HepG2 (cell line): ENCODE measurements around the gene DNAAF6. TPM values are rescaled to one million over a fixed set of nuclear protein-coding genes. Genes with fewer than 3 reads are reported as not detected.

ENCODE experiments used
- CTCF ChIP-seq: sonication (generic); formaldehyde crosslinking; IDR thresholded peaks from 2 replicates; pipeline ENCODE4 v1.5.0; 2020; ENCODE audit warnings: mild to moderate bottlenecking, missing genetic modification reagents, moderate library complexity
- FOSL2 ChIP-seq: sonication (generic); formaldehyde crosslinking; IDR thresholded peaks from 2 replicates; pipeline ENCODE4 v1.4.0; 2020; ENCODE audit warnings: missing genetic modification reagents
- HMGXB4 ChIP-seq, 2 experiments: sonication (generic) in 1 of 2; formaldehyde crosslinking in 1 of 2; IDR thresholded peaks; 2 replicates each; pipeline versions ENCODE4 v1.4.0 to v1.6.1; 2018 to 2020; ENCODE audit warnings: missing genetic modification reagents in 2 of 2, borderline replicate concordance in 1 of 2, low read depth in 1 of 2, mild to moderate bottlenecking in 1 of 2, missing biosample characterization in 1 of 2
- IKZF5 ChIP-seq: IDR thresholded peaks from 2 replicates; pipeline ENCODE4 v1.6.1; 2018; ENCODE audit warnings: missing genetic modification reagents, mild to moderate bottlenecking, missing compliant biosample characterization
- MIER3 ChIP-seq: IDR thresholded peaks from 2 replicates; pipeline ENCODE4 v1.6.1; 2016; ENCODE audit warnings: missing compliant biosample characterization, borderline replicate concordance
- MXD4 ChIP-seq: IDR thresholded peaks from 2 replicates; pipeline ENCODE4 v1.6.1; 2016; ENCODE audit warnings: mild to moderate bottlenecking, missing biosample characterization, missing genetic modification reagents
- PHB2 ChIP-seq: fragments of 450-650 bp; IDR thresholded peaks from 2 replicates; pipeline ENCODE4 v1.6.1; 2018; ENCODE audit not compliant: partially characterized antibody
- RNF2 ChIP-seq: fragments of 450-650 bp; conservative IDR thresholded peaks from 2 replicates; pipeline ENCODE4 v1.6.1; 2016; ENCODE audit warnings: low read depth
- ZMYM4 ChIP-seq: sonication (generic); formaldehyde crosslinking; IDR thresholded peaks from 2 replicates; pipeline ENCODE4 v1.8.1; 2023; ENCODE audit warnings: mild to moderate bottlenecking, missing genetic modification reagents
- ZNF180 ChIP-seq: sonication (generic); formaldehyde crosslinking; IDR thresholded peaks from 2 replicates; pipeline ENCODE4 v1.4.0; 2020; ENCODE audit warnings: low read depth, missing genetic modification reagents, borderline replicate concordance
- ZNF292 ChIP-seq: sonication (generic); formaldehyde crosslinking; IDR thresholded peaks from 2 replicates; pipeline ENCODE4 v1.8.1; 2022; ENCODE audit warnings: mild to moderate bottlenecking, low read depth, missing genetic modification reagents, borderline replicate concordance
- ZNF564 ChIP-seq: sonication (generic); formaldehyde crosslinking; IDR thresholded peaks from 2 replicates; pipeline ENCODE4 v1.8.1; 2023; ENCODE audit warnings: mild to moderate bottlenecking, missing genetic modification reagents
- ZNF747 ChIP-seq: sonication (generic); formaldehyde crosslinking; IDR thresholded peaks from 2 replicates; pipeline ENCODE4 v1.8.1; 2023; ENCODE audit warnings: missing genetic modification reagents, mild to moderate bottlenecking, borderline replicate concordance
- ZNF800 ChIP-seq: sonication (generic); formaldehyde crosslinking; IDR thresholded peaks from 2 replicates; pipeline ENCODE4 v1.4.0; 2020; ENCODE audit warnings: missing genetic modification reagents
- polyA plus RNA-seq, 8 experiments: library from polyadenylated mRNA; depleted of rRNA in 3 of 8; stranded (reverse) in 7 of 8; unstranded in 1 of 8; fragments of >200 nt; fragmentation: Illumina TruSeq in 4 of 8; extraction: Trizol in 4 of 8; gene quantifications; 2 replicates each; pipeline versions ENCODE4 v1.2.1 to v1.2.3, GENCODE V29; 2011 to 2016; ENCODE audit warnings: low read depth in 4 of 8, missing spikeins in 1 of 8, mixed read lengths in 1 of 8; ENCODE audit not compliant: insufficient read depth in 1 of 8
- total RNA-seq, 5 experiments: library from RNA; depleted of rRNA; stranded (reverse); fragments of >200 nt; fragmentation: Illumina TruSeq; extraction: Trizol; gene quantifications; 2 replicates each; pipeline ENCODE4 v1.2.3, GENCODE V29; 2016; ENCODE audit warnings: low read depth in 1 of 5
- TF ChIP-seq, protein P1 (sequence below): IDR thresholded peaks from 2 replicates; pipeline ENCODE4 v1.6.1; 2012; ENCODE audit warnings: inconsistent platforms
- TF ChIP-seq, protein P2 (sequence below): sonication (generic); formaldehyde crosslinking; IDR thresholded peaks from 2 replicates; pipeline ENCODE4 v1.5.1; 2020; ENCODE audit warnings: mild to moderate bottlenecking, missing genetic modification reagents, moderate library complexity
- TF ChIP-seq, protein P3 (sequence below): IDR thresholded peaks from 2 replicates; pipeline ENCODE4 v1.6.1; 2016; ENCODE audit warnings: missing compliant biosample characterization, missing genetic modification reagents, borderline replicate concordance

The DNAAF6 gene
- total and polyA plus RNA-seq, 2 of the 13 experiments (the other 11 are each of a cell fraction or from before 2014, with no cell fraction given): not detected

DNA sequence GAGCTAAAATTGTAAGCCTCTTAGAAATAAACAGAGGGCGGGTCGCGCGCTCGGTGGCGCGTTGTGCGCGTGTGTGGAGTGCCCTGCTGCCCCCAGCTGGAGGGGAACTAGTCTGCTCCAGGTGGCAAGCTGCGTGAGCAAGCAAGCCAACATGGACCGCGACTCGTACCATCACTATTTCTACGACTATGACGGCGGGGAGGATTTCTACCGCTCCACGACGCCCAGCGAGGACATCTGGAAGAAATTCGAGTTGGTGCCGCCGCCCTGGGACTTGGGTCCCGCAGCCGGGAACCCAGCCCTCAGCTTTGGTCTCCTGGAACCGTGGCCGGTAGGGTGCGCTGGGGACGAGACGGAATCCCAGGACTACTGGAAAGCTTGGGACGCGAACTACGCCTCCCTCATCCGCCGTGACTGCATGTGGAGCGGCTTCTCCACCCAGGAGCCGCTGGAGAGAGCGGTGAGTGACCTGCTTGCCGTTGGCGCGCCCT, 66.1 kb downstream of the DNAAF6 start (continued):
- TF ChIP-seq HMGXB4 (CRISPR knock-in tag; IDR thresholded peaks at IDR 0.05; ENCODE audit: borderline replicate concordance in 1 of 2, low read depth in 1 of 2) (0 out of 4 replicates have a peak, but pooled peaks of 1 of the 2 experiments have one; percentile 28), CTCF (CRISPR knock-in tag) (peak; percentile 63), ZNF747 (CRISPR knock-in tag) (no peak), MIER3 (CRISPR knock-in tag) (no peak), RNF2 (no peak), FOSL2 (CRISPR knock-in tag) (no peak), MXD4 (CRISPR knock-in tag) (no peak), PHB2 (no peak), ZMYM4 (CRISPR knock-in tag) (0 out of 2 replicates have a peak, but pooled peaks have one; percentile 20), IKZF5 (CRISPR knock-in tag) (no peak), ZNF564 (CRISPR knock-in tag) (no peak), ZNF180 (CRISPR knock-in tag) (no peak), ZNF292 (CRISPR knock-in tag) (no peak), ZNF800 (CRISPR knock-in tag) (0 out of 2 replicates have a peak, but pooled peaks have one; percentile 49)
- TF ChIP-seq, protein P1, sequence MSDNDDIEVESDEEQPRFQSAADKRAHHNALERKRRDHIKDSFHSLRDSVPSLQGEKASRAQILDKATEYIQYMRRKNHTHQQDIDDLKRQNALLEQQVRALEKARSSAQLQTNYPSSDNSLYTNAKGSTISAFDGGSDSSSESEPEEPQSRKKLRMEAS: no peak
- TF ChIP-seq, protein P2, sequence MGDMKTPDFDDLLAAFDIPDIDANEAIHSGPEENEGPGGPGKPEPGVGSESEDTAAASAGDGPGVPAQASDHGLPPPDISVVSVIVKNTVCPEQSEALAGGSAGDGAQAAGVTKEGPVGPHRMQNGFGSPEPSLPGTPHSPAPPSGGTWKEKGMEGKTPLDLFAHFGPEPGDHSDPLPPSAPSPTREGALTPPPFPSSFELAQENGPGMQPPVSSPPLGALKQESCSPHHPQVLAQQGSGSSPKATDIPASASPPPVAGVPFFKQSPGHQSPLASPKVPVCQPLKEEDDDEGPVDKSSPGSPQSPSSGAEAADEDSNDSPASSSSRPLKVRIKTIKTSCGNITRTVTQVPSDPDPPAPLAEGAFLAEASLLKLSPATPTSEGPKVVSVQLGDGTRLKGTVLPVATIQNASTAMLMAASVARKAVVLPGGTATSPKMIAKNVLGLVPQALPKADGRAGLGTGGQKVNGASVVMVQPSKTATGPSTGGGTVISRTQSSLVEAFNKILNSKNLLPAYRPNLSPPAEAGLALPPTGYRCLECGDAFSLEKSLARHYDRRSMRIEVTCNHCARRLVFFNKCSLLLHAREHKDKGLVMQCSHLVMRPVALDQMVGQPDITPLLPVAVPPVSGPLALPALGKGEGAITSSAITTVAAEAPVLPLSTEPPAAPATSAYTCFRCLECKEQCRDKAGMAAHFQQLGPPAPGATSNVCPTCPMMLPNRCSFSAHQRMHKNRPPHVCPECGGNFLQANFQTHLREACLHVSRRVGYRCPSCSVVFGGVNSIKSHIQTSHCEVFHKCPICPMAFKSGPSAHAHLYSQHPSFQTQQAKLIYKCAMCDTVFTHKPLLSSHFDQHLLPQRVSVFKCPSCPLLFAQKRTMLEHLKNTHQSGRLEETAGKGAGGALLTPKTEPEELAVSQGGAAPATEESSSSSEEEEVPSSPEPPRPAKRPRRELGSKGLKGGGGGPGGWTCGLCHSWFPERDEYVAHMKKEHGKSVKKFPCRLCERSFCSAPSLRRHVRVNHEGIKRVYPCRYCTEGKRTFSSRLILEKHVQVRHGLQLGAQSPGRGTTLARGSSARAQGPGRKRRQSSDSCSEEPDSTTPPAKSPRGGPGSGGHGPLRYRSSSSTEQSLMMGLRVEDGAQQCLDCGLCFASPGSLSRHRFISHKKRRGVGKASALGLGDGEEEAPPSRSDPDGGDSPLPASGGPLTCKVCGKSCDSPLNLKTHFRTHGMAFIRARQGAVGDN (CRISPR knock-in tag): peak; percentile 26; the same call in 1 of the 2 replicates
- TF ChIP-seq, protein P3, sequence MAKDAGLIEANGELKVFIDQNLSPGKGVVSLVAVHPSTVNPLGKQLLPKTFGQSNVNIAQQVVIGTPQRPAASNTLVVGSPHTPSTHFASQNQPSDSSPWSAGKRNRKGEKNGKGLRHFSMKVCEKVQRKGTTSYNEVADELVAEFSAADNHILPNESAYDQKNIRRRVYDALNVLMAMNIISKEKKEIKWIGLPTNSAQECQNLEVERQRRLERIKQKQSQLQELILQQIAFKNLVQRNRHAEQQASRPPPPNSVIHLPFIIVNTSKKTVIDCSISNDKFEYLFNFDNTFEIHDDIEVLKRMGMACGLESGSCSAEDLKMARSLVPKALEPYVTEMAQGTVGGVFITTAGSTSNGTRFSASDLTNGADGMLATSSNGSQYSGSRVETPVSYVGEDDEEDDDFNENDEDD (CRISPR knock-in tag): no peak
